Upper lobe of left lung (tissue), 6 donors: ENCODE results near the gene MICAL3. TPM values are rescaled to one million over a fixed set of nuclear protein-coding genes. Genes with fewer than 3 reads are reported as not detected.

Source experiments
- ATAC-seq, 2 donors: fragments of 200-7000 bp; cut with Tn5 transposase; one replicate each; pipeline ENCODE4 v1.9.1; 2022; ENCODE audit warnings: mild to moderate bottlenecking in 2 of 2, moderate library complexity in 2 of 2; ENCODE audit not compliant: low FRiP score in 2 of 2
- DNase-seq, 2 donors: peaks; one replicate each; pipeline ENCODE4 v3.0.0-alpha.2; 2019 to 2020
- H3K27ac ChIP-seq, 4 donors: fragments of 200-600 bp; sonication (generic); one replicate each; pipeline ENCODE4 v1.5.1; 2016 to 2019
- H3K27me3 ChIP-seq, 4 donors: fragments of 200-600 bp; sonication (generic); one replicate each; pipeline ENCODE4 v1.5.1; 2017 to 2019
- H3K36me3 ChIP-seq, 4 donors: fragments of 200-600 bp; sonication (generic); one replicate each; pipeline ENCODE4 v1.5.1; 2016 to 2019
- H3K4me1 ChIP-seq, 4 donors: fragments of 200-600 bp; sonication (generic); one replicate each; pipeline ENCODE4 v1.5.1; 2018 to 2019
- H3K4me3 ChIP-seq, 4 donors: fragments of 200-600 bp; sonication (generic); one replicate each; pipeline ENCODE4 v1.5.1; 2017 to 2019; ENCODE audit warnings: mild to moderate bottlenecking in 2 of 4, moderate library complexity in 1 of 4
- H3K9me3 ChIP-seq, 4 donors: fragments of 200-600 bp; sonication (generic); one replicate each; pipeline ENCODE4 v1.5.1; 2018 to 2019
- EP300 ChIP-seq, 4 donors: sonication (generic); formaldehyde crosslinking; IDR thresholded peaks; one replicate each; pipeline ENCODE4 v1.5.1; 2017; ENCODE audit warnings: antibody characterized with exemption in 4 of 4, control low read depth in 2 of 4
- POLR2A ChIP-seq, 4 donors: fragments of 450-650 bp; IDR thresholded peaks; one replicate each; pipeline ENCODE4 v1.5.1; 2016 to 2017; ENCODE audit warnings: antibody characterized with exemption in 4 of 4, mild to moderate bottlenecking in 2 of 4
- POLR2AphosphoS5 ChIP-seq, 2 donors: sonication (generic); formaldehyde crosslinking; IDR thresholded peaks; one replicate each; pipeline ENCODE4 v1.5.1; 2017; ENCODE audit warnings: antibody characterized with exemption in 2 of 2
- WGBS, 2 donors: methylation state at CpG; one replicate each; pipeline ENCODE4 v1.1.5; 2017 to 2018; 5-methylcytosine and 5-hydroxymethylcytosine counted together
- total RNA-seq, 6 donors: library from RNA; depleted of rRNA in 4 of 6; stranded (reverse); fragments of >200 nt in 4 of 6; gene quantifications; one replicate each; pipeline versions ENCODE4 v1.1.0 to v1.2.1, GENCODE V29; 2016 to 2021
- TF ChIP-seq, protein P1 (sequence below), 6 experiments: fragments of 450-650 bp in 4 of 6; fragments of 200-600 bp in 2 of 6; sonication (generic) in 2 of 6; IDR thresholded peaks; one replicate each; pipeline ENCODE4 v1.5.1; 2016 to 2019; ENCODE audit warnings: antibody characterized with exemption in 6 of 6
- donor health status: DM: no; HTN: no; CAD: no; lungs with moderate emphysema.
- donor health status: DM: no; HTN: yes; CAD: no; lungs with severe emphysema.

Gene MICAL3
- total RNA-seq, 6 donors from 2014 or later, result 6.4 to 39.8 (median 23.4) TPM

DNA sequence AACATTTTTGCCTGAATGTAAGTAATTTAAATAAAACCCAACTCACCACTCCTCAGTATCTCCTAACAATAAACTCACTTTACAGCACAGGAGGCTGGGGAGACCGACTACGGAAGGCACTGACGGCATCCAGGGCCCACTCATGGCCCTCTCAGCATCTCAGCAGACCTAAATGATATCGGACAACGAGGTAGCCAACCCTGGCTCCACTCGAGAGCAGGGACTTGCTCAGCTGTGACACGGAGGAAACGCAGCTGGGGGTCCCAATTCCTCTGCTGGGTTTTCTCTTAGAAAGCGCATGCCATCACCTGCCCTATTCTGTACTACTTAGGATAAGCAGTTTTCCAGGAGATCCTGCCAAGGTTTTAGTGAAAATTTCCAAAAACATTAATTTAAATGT lies 141.0 kb downstream of the MICAL3 start:
- 94 to 95% methylated on average over 8 to 9 of the region's 9 CpGs for WGBS, 2 donors
- Histone ChIP-seq H3K4me1 (no peaks in the 10 kb centered on the region), H3K36me3 (peaks cover 0 to 73% (median 18%) of the 10 kb centered on the region in 4 donors), H3K27ac (no peak overlapping the region), H3K9me3 (no peaks in the 10 kb centered on the region), H3K27me3 (no peaks in the 10 kb centered on the region), H3K4me3 (no peak overlapping the region)
- ATAC-seq, result no peak
- DNase-seq, result no peak
- TF ChIP-seq POLR2AphosphoS5 (IDR thresholded peaks at IDR 0.05) (no peak), EP300 (IDR thresholded peaks at IDR 0.05) (no peak), POLR2A (IDR thresholded peaks at IDR 0.05) (no peak)
- TF ChIP-seq, protein P1, sequence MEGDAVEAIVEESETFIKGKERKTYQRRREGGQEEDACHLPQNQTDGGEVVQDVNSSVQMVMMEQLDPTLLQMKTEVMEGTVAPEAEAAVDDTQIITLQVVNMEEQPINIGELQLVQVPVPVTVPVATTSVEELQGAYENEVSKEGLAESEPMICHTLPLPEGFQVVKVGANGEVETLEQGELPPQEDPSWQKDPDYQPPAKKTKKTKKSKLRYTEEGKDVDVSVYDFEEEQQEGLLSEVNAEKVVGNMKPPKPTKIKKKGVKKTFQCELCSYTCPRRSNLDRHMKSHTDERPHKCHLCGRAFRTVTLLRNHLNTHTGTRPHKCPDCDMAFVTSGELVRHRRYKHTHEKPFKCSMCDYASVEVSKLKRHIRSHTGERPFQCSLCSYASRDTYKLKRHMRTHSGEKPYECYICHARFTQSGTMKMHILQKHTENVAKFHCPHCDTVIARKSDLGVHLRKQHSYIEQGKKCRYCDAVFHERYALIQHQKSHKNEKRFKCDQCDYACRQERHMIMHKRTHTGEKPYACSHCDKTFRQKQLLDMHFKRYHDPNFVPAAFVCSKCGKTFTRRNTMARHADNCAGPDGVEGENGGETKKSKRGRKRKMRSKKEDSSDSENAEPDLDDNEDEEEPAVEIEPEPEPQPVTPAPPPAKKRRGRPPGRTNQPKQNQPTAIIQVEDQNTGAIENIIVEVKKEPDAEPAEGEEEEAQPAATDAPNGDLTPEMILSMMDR (IDR thresholded peaks at IDR 0.05), result no peak

- H3K9me3 ChIP-seq, result no peaks in the 10 kb centered on the region
- no peaks in the 10 kb centered on the region for H3K27me3 ChIP-seq
- TF ChIP-seq POLR2A (IDR thresholded peaks at IDR 0.05), result no peak
- no peak for TF ChIP-seq POLR2AphosphoS5 (IDR thresholded peaks at IDR 0.05)
- no peak for TF ChIP-seq EP300 (IDR thresholded peaks at IDR 0.05)
- TF ChIP-seq, protein P1 (IDR thresholded peaks at IDR 0.05), result no peak
- 94 to 96% methylated on average over 8 of the region's 8 CpGs for WGBS, 2 donors
- no peak for DNase-seq
- H3K4me3 ChIP-seq, result no peak overlapping the region
- H3K27ac ChIP-seq, result no peak overlapping the region
- ATAC-seq, result no peak
- H3K36me3 ChIP-seq, result peaks cover 0 to 67% (median 18%) of the 10 kb centered on the region in 4 donors
- H3K4me1 ChIP-seq, result no peaks in the 10 kb centered on the region
Observed at GRCh38 chr22:17882727-17883126, 141.6 kb downstream of the MICAL3 start.

DNA sequence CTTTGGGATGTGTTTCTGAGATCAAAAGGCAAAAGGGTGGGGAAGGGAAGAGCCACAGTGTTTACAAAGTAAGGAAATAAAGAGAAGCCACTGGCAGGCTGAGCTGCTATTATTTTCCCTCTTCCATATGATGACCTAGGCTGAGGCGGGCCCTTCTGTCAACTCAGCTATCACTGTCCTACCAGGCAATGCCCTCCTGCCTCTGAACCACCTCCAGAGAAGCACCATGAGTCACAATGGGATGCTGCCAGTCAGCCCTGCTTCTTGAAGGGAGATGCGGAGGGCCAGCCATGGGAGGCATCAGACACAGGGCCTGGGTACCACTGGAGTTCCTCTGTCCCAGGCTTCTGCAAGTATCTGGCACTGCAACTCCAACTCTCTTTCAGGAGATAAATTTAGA lies 142.2 kb downstream of the MICAL3 start:
- no peak for ATAC-seq
- no peak for DNase-seq
- TF ChIP-seq POLR2AphosphoS5 (IDR thresholded peaks at IDR 0.05) (no peak), EP300 (IDR thresholded peaks at IDR 0.05) (no peak), POLR2A (IDR thresholded peaks at IDR 0.05) (no peak)
- TF ChIP-seq, protein P1 (IDR thresholded peaks at IDR 0.05), result no peak
- WGBS, 2 donors, result 71 to 86% methylated on average over 1 to 2 of the region's 2 CpGs
- Histone ChIP-seq H3K4me3 (no peak overlapping the region), H3K9me3 (no peaks in the 10 kb centered on the region), H3K36me3 (peaks cover 0 to 61% (median 18%) of the 10 kb centered on the region in 4 donors), H3K4me1 (no peaks in the 10 kb centered on the region), H3K27me3 (no peaks in the 10 kb centered on the region), H3K27ac (no peak overlapping the region)

DNA sequence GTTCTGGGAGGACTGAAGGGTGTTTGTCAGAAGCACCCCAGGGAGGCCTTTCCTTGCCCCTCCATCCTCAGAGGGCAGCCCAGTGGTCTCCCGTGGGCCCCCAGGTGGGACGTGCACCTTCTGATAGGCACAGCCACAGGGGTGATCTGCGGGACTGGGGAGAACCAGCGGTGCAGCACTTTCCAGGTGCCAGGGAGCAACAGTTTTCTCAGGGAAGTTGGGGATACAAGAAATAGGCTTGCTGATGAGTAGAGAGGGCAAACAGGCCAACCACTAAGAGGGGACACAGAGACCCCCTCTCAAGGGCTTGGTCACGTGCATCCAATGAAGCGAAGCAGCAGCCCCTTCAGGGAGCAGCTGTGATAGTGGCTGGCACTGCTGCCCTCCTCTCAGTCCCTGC lies 143.0 kb downstream of the MICAL3 start:
- WGBS, 2 donors, result 93 to 97% methylated on average over 6 of the region's 6 CpGs
- DNase-seq, result no peak
- TF ChIP-seq POLR2A (IDR thresholded peaks at IDR 0.05) (no peak), EP300 (IDR thresholded peaks at IDR 0.05) (no peak), POLR2AphosphoS5 (IDR thresholded peaks at IDR 0.05) (no peak)
- TF ChIP-seq, protein P1 (IDR thresholded peaks at IDR 0.05), result no peak
- H3K27ac ChIP-seq, result no peak overlapping the region
- no peak for ATAC-seq
- no peak overlapping the region for H3K4me3 ChIP-seq
- no peaks in the 10 kb centered on the region for H3K4me1 ChIP-seq
- no peaks in the 10 kb centered on the region for H3K9me3 ChIP-seq
- H3K27me3 ChIP-seq, result no peaks in the 10 kb centered on the region
- peaks cover 0 to 58% (median 17%) of the 10 kb centered on the region in 4 donors for H3K36me3 ChIP-seq

DNA sequence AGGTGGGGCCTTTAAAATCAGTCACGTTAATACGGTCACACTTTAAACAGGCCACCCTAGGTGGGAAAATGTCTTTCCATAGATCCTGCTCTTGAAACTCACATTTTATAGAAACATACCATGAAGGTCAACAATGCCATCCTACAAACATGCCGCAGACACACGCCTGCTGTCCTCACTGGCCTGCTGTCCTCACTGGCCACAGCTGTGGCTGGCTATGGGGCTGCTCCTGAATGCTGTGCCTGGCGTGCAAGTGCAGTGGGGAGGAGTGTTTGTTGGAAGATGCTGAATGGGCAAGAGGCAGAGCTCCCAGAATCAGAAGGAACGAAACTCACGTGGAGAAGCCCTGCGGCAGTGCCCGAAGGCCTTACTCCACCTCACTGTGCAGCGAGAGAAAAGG lies 143.9 kb downstream of the MICAL3 start:
- TF ChIP-seq, protein P1 (IDR thresholded peaks at IDR 0.05), result no peak
- TF ChIP-seq POLR2A (IDR thresholded peaks at IDR 0.05), result no peak
- no peak for TF ChIP-seq POLR2AphosphoS5 (IDR thresholded peaks at IDR 0.05)
- TF ChIP-seq EP300 (IDR thresholded peaks at IDR 0.05), result no peak
- Histone ChIP-seq H3K4me3 (no peak overlapping the region), H3K27me3 (no peaks in the 10 kb centered on the region), H3K36me3 (peaks cover 0 to 55% (median 8%) of the 10 kb centered on the region in 4 donors), H3K4me1 (no peaks in the 10 kb centered on the region), H3K27ac (no peak overlapping the region), H3K9me3 (no peaks in the 10 kb centered on the region)
- ATAC-seq (no peak), DNase-seq (no peak)
- WGBS, 2 donors, result 93 to 97% methylated on average over 10 of the region's 10 CpGs
